GM23338 (cell line): ENCODE data around the gene NUF2. TPM values are rescaled to one million over a fixed set of nuclear protein-coding genes. Genes with fewer than 3 reads are reported as not detected.

Source experiments
- ATAC-seq: fragments of 200-7000 bp; cut with Tn5 transposase; 3 replicates; pipeline ENCODE4 v1.9.1; 2020
- DNase-seq: peaks from one replicate; pipeline ENCODE4 v3.0.0-alpha.2; 2015; ENCODE audit warnings: low spot score
- H2AFZ ChIP-seq: fragments of 200-600 bp; sonication (generic); 2 replicates; pipeline ENCODE4 v1.8.0; 2016; ENCODE audit warnings: antibody characterized with exemption, mild to moderate bottlenecking, moderate library complexity
- H3F3A ChIP-seq: fragments of 200-600 bp; sonication (generic); replicated peaks from 2 replicates; pipeline ENCODE4 v1.8.0; 2017; ENCODE audit warnings: antibody characterized with exemption, mixed run types, low read depth
- H3K27ac ChIP-seq: fragments of 200-600 bp; sonication (generic); 2 replicates; pipeline ENCODE4 v1.6.1; 2016; ENCODE audit warnings: low read depth
- H3K27me3 ChIP-seq: fragments of 200-600 bp; sonication (generic); 2 replicates; pipeline ENCODE4 v1.8.0; 2016; ENCODE audit warnings: mild to moderate bottlenecking, mixed run types, moderate library complexity; ENCODE audit not compliant: insufficient read depth
- H3K36me3 ChIP-seq: fragments of 200-600 bp; sonication (generic); 2 replicates; pipeline ENCODE4 v1.8.0; 2016; ENCODE audit warnings: mild to moderate bottlenecking; ENCODE audit not compliant: insufficient read depth
- H3K4me1 ChIP-seq: fragments of 200-600 bp; sonication (generic); 2 replicates; pipeline ENCODE4 v1.8.0; 2016; ENCODE audit warnings: mild to moderate bottlenecking, moderate library complexity; ENCODE audit not compliant: insufficient read depth
- H3K4me2 ChIP-seq: fragments of 200-600 bp; sonication (generic); 2 replicates; pipeline ENCODE4 v1.7.1; 2017; ENCODE audit warnings: mixed run types
- H3K4me3 ChIP-seq: fragments of 200-600 bp; sonication (generic); 2 replicates; pipeline ENCODE4 v1.6.1; 2016; ENCODE audit warnings: mixed run types
- H3K79me2 ChIP-seq: fragments of 200-600 bp; sonication (generic); replicated peaks from 2 replicates; pipeline ENCODE4 v1.8.0; 2017; ENCODE audit warnings: mild to moderate bottlenecking; ENCODE audit not compliant: insufficient read depth
- H3K9me2 ChIP-seq: fragments of 200-600 bp; sonication (generic); 2 replicates; pipeline ENCODE4 v1.8.0; 2017; ENCODE audit not compliant: insufficient read depth
- H4K20me1 ChIP-seq: fragments of 200-600 bp; sonication (generic); replicated peaks from 2 replicates; pipeline ENCODE4 v1.8.0; 2017; ENCODE audit warnings: mild to moderate bottlenecking; ENCODE audit not compliant: insufficient read depth
- H3K27ac Mint-ChIP-seq: 2 replicates; pipeline ENCODE4 v1.8.0; 2020; ENCODE audit warnings: inconsistent platforms, mild to moderate bottlenecking, moderate library complexity, mixed read lengths
- H3K27me3 Mint-ChIP-seq: 3 replicates; pipeline ENCODE4 v1.8.0; 2022; ENCODE audit warnings: low read depth, mild to moderate bottlenecking, moderate library complexity, mixed read lengths, inconsistent platforms; ENCODE audit not compliant: insufficient read depth, poor library complexity
- H3K36me3 Mint-ChIP-seq: 3 replicates; pipeline ENCODE4 v1.8.0; 2021; ENCODE audit warnings: low read depth, mild to moderate bottlenecking, inconsistent platforms, moderate library complexity, mixed read lengths
- H3K4me1 Mint-ChIP-seq: 3 replicates; pipeline ENCODE4 v1.8.0; 2020; ENCODE audit warnings: mild to moderate bottlenecking, inconsistent platforms, mixed read lengths
- H3K4me3 Mint-ChIP-seq: 3 replicates; pipeline ENCODE4 v1.8.0; 2021; ENCODE audit warnings: moderate library complexity, mild to moderate bottlenecking, inconsistent platforms, mixed read lengths
- H3K9me3 Mint-ChIP-seq: 3 replicates; pipeline ENCODE4 v1.8.0; 2020; ENCODE audit warnings: moderate library complexity, mild to moderate bottlenecking, inconsistent platforms, mixed read lengths
- CREB1 ChIP-seq: fragments of 250-450 bp; sonication (Bioruptor Pico); IDR thresholded peaks from 2 replicates; pipeline ENCODE4 v1.5.0; 2020; ENCODE audit warnings: low read depth, mild to moderate bottlenecking, moderate library complexity
- CTCF ChIP-seq, 2 experiments: fragments of 200-600 bp in 1 of 2; sonication (generic) in 1 of 2; conservative IDR thresholded peaks; 2 replicates each; pipeline versions ENCODE4 v1.5.1 to v1.6.1; 2016 to 2017; ENCODE audit warnings: antibody characterized with exemption in 2 of 2, low read depth in 2 of 2, mild to moderate bottlenecking in 2 of 2, moderate library complexity in 1 of 2
- EZH2 ChIP-seq: fragments of 200-600 bp; sonication (generic); IDR thresholded peaks from one replicate; pipeline ENCODE4 v1.8.0; 2017; ENCODE audit warnings: antibody characterized with exemption, mild to moderate bottlenecking, low read depth; ENCODE audit not compliant: unreplicated experiment
- EZH2phosphoT487 ChIP-seq: fragments of 200-600 bp; sonication (generic); IDR thresholded peaks from one replicate; pipeline ENCODE4 v1.8.1; 2018; ENCODE audit warnings: antibody characterized with exemption; ENCODE audit not compliant: unreplicated experiment
- JUNB ChIP-seq: IDR thresholded peaks from one replicate; pipeline ENCODE4 v1.6.1; 2016; ENCODE audit warnings: antibody characterized with exemption; ENCODE audit not compliant: unreplicated experiment
- NANOG ChIP-seq: IDR thresholded peaks from 2 replicates; pipeline ENCODE4 v1.6.1; 2016; ENCODE audit warnings: antibody characterized with exemption, borderline replicate concordance
- POLR2AphosphoS5 ChIP-seq: IDR thresholded peaks from 2 replicates; pipeline ENCODE4 v1.6.1; 2016; ENCODE audit warnings: antibody characterized with exemption, low read depth
- STAT1 ChIP-seq: IDR thresholded peaks from one replicate; pipeline ENCODE4 v1.6.1; 2016; ENCODE audit warnings: antibody characterized with exemption; ENCODE audit not compliant: unreplicated experiment
- ZNF114 ChIP-seq: fragments of 250-450 bp; sonication (Bioruptor Pico); IDR thresholded peaks from 2 replicates; pipeline ENCODE4 v1.5.0; 2020; ENCODE audit warnings: mild to moderate bottlenecking, moderate library complexity
- ZNF331 ChIP-seq: fragments of 250-450 bp; sonication (Bioruptor Pico); IDR thresholded peaks from 2 replicates; pipeline ENCODE4 v1.5.0; 2020; ENCODE audit warnings: low read depth, mild to moderate bottlenecking, moderate library complexity
- polyA plus RNA-seq: library from polyadenylated mRNA; unstranded; fragments of >200 nt; fragmentation: Nextera tagmentation; extraction: Ambion mirVana; gene quantifications from 2 replicates; pipeline ENCODE4 v1.2.1, GENCODE V29; 2016
- total RNA-seq: library from RNA; depleted of rRNA; stranded (reverse); fragments of >200 nt; shearing (Covaris generic); gene quantifications from 2 replicates; pipeline ENCODE4 v1.2.3, GENCODE V29; 2014
- TF ChIP-seq, protein P1 (sequence below): fragments of 250-450 bp; sonication (Bioruptor Pico); IDR thresholded peaks from 2 replicates; pipeline ENCODE4 v1.5.0; 2020; ENCODE audit warnings: mild to moderate bottlenecking, moderate library complexity
- TF ChIP-seq, protein P2 (sequence below): IDR thresholded peaks from one replicate; pipeline ENCODE4 v1.6.1; 2018; ENCODE audit warnings: antibody characterized with exemption; ENCODE audit not compliant: unreplicated experiment
- TF ChIP-seq, protein P3 (sequence below): IDR thresholded peaks from 2 replicates; pipeline ENCODE4 v1.6.1; 2016; ENCODE audit warnings: antibody characterized with exemption

The NUF2 gene
- total and polyA plus RNA-seq, 2 experiments from 2014 or later: 21.7 to 51.4 TPM

GRCh38 chr1:163290025-163290640 is 31.6 kb upstream of the NUF2 start:
- Mint-ChIP-seq H3K4me1 (peaks cover 6% of the 10 kb centered on the region), H3K4me3 (no peak overlapping the region), H3K27ac (no peak overlapping the region; the same call in 1 of the 2 replicates), H3K36me3 (peaks cover 25% of the 10 kb centered on the region), H3K9me3 (peaks cover 5% of the 10 kb centered on the region; the same call in 2 of the 3 replicates), H3K27me3 (no peaks in the 10 kb centered on the region)
- H4K20me1 ChIP-seq: no peaks in the 10 kb centered on the region
- 0 out of 2 replicates have a peak, but pooled peaks cover 2% of the 10 kb centered on the region for H3K9me2 ChIP-seq
- no peak for DNase-seq
- H3K36me3 ChIP-seq: no peaks in the 10 kb centered on the region
- no peak overlapping the region for H2AFZ ChIP-seq
- no peaks in the 10 kb centered on the region for H3K4me1 ChIP-seq
- H3K27me3 ChIP-seq: no peaks in the 10 kb centered on the region
- no peak for TF ChIP-seq JUNB
- TF ChIP-seq STAT1: no peak
- TF ChIP-seq EZH2: no peak
- TF ChIP-seq, protein P1, sequence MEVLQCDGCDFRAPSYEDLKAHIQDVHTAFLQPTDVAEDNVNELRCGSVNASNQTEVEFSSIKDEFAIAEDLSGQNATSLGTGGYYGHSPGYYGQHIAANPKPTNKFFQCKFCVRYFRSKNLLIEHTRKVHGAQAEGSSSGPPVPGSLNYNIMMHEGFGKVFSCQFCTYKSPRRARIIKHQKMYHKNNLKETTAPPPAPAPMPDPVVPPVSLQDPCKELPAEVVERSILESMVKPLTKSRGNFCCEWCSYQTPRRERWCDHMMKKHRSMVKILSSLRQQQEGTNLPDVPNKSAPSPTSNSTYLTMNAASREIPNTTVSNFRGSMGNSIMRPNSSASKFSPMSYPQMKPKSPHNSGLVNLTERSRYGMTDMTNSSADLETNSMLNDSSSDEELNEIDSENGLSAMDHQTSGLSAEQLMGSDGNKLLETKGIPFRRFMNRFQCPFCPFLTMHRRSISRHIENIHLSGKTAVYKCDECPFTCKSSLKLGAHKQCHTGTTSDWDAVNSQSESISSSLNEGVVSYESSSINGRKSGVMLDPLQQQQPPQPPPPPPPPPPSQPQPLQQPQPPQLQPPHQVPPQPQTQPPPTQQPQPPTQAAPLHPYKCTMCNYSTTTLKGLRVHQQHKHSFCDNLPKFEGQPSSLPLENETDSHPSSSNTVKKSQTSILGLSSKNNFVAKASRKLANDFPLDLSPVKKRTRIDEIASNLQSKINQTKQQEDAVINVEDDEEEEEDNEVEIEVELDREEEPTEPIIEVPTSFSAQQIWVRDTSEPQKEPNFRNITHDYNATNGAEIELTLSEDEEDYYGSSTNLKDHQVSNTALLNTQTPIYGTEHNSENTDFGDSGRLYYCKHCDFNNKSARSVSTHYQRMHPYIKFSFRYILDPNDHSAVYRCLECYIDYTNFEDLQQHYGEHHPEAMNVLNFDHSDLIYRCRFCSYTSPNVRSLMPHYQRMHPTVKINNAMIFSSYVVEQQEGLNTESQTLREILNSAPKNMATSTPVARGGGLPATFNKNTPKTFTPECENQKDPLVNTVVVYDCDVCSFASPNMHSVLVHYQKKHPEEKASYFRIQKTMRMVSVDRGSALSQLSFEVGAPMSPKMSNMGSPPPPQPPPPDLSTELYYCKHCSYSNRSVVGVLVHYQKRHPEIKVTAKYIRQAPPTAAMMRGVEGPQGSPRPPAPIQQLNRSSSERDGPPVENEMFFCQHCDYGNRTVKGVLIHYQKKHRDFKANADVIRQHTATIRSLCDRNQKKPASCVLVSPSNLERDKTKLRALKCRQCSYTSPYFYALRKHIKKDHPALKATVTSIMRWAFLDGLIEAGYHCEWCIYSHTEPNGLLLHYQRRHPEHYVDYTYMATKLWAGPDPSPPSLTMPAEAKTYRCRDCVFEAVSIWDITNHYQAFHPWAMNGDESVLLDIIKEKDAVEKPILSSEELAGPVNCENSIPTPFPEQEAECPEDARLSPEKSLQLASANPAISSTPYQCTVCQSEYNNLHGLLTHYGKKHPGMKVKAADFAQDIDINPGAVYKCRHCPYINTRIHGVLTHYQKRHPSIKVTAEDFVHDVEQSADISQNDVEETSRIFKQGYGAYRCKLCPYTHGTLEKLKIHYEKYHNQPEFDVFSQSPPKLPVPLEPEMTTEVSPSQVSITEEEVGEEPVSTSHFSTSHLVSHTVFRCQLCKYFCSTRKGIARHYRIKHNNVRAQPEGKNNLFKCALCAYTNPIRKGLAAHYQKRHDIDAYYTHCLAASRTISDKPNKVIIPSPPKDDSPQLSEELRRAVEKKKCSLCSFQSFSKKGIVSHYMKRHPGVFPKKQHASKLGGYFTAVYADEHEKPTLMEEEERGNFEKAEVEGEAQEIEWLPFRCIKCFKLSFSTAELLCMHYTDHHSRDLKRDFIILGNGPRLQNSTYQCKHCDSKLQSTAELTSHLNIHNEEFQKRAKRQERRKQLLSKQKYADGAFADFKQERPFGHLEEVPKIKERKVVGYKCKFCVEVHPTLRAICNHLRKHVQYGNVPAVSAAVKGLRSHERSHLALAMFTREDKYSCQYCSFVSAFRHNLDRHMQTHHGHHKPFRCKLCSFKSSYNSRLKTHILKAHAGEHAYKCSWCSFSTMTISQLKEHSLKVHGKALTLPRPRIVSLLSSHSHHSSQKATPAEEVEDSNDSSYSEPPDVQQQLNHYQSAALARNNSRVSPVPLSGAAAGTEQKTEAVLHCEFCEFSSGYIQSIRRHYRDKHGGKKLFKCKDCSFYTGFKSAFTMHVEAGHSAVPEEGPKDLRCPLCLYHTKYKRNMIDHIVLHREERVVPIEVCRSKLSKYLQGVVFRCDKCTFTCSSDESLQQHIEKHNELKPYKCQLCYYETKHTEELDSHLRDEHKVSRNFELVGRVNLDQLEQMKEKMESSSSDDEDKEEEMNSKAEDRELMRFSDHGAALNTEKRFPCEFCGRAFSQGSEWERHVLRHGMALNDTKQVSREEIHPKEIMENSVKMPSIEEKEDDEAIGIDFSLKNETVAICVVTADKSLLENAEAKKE (CRISPR knock-in tag): no peak
- TF ChIP-seq, protein P2, sequence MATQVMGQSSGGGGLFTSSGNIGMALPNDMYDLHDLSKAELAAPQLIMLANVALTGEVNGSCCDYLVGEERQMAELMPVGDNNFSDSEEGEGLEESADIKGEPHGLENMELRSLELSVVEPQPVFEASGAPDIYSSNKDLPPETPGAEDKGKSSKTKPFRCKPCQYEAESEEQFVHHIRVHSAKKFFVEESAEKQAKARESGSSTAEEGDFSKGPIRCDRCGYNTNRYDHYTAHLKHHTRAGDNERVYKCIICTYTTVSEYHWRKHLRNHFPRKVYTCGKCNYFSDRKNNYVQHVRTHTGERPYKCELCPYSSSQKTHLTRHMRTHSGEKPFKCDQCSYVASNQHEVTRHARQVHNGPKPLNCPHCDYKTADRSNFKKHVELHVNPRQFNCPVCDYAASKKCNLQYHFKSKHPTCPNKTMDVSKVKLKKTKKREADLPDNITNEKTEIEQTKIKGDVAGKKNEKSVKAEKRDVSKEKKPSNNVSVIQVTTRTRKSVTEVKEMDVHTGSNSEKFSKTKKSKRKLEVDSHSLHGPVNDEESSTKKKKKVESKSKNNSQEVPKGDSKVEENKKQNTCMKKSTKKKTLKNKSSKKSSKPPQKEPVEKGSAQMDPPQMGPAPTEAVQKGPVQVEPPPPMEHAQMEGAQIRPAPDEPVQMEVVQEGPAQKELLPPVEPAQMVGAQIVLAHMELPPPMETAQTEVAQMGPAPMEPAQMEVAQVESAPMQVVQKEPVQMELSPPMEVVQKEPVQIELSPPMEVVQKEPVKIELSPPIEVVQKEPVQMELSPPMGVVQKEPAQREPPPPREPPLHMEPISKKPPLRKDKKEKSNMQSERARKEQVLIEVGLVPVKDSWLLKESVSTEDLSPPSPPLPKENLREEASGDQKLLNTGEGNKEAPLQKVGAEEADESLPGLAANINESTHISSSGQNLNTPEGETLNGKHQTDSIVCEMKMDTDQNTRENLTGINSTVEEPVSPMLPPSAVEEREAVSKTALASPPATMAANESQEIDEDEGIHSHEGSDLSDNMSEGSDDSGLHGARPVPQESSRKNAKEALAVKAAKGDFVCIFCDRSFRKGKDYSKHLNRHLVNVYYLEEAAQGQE: no peak
- TF ChIP-seq, protein P3, sequence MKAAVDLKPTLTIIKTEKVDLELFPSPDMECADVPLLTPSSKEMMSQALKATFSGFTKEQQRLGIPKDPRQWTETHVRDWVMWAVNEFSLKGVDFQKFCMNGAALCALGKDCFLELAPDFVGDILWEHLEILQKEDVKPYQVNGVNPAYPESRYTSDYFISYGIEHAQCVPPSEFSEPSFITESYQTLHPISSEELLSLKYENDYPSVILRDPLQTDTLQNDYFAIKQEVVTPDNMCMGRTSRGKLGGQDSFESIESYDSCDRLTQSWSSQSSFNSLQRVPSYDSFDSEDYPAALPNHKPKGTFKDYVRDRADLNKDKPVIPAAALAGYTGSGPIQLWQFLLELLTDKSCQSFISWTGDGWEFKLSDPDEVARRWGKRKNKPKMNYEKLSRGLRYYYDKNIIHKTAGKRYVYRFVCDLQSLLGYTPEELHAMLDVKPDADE: no peak
- no peak for TF ChIP-seq CREB1 (CRISPR knock-in tag)
- TF ChIP-seq EZH2phosphoT487: no peak
- TF ChIP-seq NANOG: no peak
- TF ChIP-seq ZNF331: no peak
- TF ChIP-seq ZNF114 (CRISPR knock-in tag): no peak
- no peak for TF ChIP-seq POLR2AphosphoS5
- no peak for TF ChIP-seq CTCF (conservative IDR thresholded peaks at IDR 0.05; ENCODE audit: low read depth in 2 of 2)
- H3K4me2 ChIP-seq: no peak overlapping the region
- no peak for ATAC-seq
- H3K27ac ChIP-seq: no peak overlapping the region
- H3K79me2 ChIP-seq: no peaks in the 10 kb centered on the region
- no peaks in the 10 kb centered on the region for H3F3A ChIP-seq
- no peak overlapping the region for H3K4me3 ChIP-seq
